Right kidney (tissue), 1 donor: ENCODE measurements around the gene CASQ1.

ENCODE experiments used
- DNase-seq: peaks from one replicate; pipeline ENCODE4 v3.0.0-alpha.2; 2016

Gene CASQ1

DNA sequence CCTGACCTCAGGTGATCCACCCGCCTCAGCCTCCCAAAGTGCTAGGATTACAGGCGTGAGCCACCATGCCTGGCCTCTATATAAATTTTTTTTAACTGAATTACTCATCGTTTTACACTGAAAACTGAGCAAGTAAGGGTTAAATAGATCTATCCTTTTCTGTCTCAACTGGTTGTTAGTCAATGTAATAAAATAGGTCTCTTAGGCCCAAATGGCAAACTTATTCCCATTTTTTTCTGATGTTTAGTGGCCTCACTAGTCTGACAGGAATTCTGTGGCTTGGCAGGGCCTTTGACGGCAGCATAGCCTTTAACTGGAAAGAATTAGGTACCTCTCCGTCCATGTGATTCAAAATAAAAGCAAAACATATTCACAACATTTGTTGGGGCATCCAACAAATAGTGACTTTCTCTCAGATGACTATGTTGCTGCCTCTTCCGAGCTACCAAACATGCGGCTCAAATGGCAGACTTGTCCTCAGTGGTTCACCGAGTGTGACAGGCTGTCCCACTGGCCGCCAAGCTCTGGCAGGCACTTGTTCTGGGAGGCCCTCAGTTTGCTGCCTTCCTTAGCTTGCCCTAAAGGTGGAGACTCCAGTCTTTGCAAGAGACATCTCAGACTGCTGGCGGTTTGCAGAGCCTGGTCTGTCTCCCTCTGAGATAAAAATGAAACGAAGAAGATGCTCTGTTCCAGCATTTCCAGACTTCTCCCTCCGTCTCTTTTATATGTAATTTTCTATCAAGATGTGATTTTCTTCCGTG, 21.6 kb upstream of the CASQ1 start:
- no peak for DNase-seq

DNA sequence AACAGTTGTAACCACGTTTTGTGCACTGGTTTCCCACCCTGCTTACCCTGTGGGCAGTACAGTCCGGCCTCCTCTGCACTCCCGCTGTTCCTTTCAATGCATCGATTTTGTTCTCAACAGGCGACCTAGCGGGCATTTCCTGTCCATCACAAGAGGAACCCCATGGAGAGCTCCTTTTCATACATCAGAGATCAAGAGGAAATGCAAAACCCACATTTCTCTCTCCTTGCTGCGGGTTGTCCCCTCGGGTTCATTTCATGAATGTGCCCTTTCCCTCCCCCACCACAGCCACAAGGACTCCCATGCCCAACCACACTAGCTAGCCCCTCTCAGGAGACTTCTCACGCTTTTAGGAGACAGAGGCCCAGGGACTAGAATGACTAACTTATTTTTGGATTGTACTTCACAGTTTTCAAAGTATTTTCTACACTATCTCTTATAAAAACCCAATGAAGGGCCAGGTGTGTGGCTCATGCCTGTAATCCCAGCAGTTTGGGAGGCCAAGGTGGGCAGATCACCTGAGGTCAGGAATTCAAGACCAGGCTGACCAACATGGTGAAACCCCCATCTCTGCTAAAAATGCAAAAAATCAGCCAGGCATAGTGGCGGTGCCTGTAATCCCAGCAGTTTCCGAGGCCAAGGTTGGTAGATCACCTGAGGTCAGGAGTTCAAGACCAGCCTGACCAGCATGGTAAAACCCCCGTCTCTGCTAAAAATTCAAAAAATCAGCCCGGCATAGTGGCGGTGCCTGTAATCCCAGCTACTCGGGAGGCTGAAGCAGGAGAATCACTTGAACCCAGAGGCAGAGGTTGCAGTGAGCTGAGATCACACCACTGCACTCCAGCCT, 20.6 kb upstream of the CASQ1 start:
- DNase-seq, result no peak

DNA sequence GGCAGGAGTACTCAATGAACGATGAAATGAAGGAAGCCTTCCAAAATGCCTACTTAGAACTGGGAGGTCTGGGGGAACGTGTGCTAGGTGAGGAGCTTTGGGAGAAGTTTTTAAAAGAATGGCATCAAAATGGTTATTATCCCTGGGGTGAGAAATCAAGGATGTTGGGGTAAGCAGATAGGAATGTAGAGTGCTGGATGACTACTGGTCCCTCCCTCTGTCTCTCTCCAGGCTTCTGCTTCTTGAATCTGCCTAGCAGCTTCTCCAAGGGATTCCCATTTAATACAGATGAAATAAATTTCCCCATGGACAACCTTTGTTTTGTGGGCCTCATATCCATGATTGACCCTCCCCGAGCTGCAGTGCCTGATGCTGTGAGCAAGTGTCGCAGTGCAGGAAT, 19.0 kb upstream of the CASQ1 start:
- DNase-seq, result no peak

- no peak for DNase-seq
These were observed 18.4 kb upstream of the CASQ1 start for GRCh38 chr1:160171980-160172379.

GRCh38 chr1:160177231-160177630, 13.1 kb upstream of the CASQ1 start:
- DNase-seq, result no peak

DNA sequence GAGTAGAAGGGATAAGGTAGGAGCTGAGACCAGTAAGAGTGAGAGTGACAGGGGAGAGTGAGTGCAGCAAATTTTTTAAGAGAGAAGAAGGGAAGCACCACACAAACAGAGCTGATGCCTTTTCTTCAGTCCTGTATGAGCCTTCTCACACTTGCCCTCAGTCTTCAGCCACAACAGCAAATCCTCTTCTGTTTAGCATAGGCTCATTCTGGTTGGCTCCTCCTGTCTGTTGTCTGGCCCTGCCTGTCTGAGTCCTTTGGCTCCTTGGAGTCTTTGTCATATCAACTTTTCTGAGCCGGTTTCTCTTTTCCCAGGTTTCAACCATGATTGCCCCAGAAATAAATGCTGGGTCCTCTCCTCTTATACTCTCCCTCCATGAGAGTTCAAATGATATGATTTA, 12.7 kb upstream of the CASQ1 start:
- no peak for DNase-seq

GRCh38 chr1:160178731-160179130, 11.6 kb upstream of the CASQ1 start:
- no peak for DNase-seq

DNA sequence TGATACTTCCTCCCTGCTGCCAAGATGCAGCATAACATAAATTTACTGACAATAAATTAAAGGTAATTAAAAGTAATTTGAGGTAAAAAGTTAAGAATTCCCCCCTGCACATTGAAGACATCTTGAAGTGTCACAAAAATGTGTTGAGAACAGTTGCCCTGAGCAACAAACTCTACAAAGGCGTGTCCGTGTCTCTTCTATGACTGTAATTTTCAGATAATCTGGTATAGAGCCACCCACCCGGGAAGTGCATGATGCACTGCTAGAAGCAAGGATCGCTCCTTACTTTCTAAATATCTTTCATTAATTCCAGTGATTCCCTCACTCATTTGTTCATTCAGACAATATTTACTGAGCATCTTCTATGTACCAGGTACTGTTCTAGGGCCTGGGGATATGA, 11.0 kb upstream of the CASQ1 start:
- no peak for DNase-seq

- DNase-seq, result no peak
These were observed 4.1 kb upstream of the CASQ1 start for GRCh38 chr1:160186246-160186645.

GRCh38 chr1:160186729-160187128, 3.6 kb upstream of the CASQ1 start:
- DNase-seq, result no peak

DNA sequence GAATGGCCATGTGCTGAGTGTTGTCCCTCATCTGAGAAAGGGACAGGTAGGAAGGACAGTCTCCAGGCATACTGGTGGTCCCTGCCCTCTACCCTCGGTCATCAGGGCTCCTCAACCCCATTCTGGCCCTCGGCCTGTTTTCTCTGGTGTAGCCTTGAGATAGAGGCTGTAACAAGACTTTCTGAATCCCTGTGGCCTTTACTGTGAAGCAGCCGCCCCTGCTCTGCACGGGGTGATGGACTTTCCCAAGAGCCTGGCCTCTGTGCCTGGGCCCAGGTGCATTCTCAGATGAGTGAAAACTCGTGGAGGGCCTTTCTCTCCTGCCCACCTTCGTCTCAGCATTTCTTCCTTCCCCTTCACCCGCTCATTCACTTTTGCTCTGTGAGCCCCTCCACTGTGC, 3.0 kb upstream of the CASQ1 start:
- DNase-seq, result no peak

- DNase-seq, result no peak
These were observed 2.0 kb upstream of the CASQ1 start for GRCh38 chr1:160188341-160188740.

DNA sequence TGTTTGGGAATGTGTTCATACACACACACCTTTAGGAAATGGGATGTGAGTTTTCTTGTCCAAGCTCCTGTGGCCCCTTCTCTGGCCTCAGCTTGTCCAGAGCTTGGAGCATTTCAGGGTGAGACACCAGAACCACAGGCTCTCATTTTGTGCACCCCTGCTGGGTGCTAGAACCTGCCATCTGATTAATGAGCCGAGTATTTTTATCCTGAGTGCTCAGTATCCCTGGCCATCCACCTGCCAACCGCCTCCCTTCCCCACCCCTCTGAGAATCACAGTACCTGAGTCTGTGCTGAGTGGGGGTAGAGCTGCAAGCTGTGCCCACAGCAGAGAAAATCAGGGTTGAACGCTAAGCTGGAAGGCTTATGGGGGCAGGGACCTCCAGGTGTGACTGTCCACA, 1.4 kb downstream of the CASQ1 start:
- no peak for DNase-seq

DNA sequence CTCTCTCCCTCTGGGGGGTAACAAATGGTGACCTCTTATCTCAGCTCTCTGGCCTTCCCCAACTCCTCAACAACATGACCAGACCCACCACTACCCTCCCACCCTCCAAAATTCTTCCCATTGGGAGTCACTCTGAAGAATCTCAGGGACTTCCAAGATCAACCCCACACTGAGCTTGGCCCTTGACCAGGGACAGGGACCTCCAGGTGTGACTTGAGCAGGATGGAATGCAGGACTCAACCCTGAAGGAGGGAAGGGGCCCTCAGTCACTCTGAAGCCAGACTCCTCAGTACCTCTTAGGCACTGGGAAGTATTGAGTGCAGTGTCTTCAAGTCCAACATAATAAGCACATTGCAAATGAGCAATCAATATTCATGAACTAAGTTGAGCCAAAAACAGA, 1.9 kb downstream of the CASQ1 start:
- DNase-seq, result no peak

GRCh38 chr1:160193091-160193819, 2.9 kb downstream of the CASQ1 start:
- peak; percentile 67 for DNase-seq

GRCh38 chr1:160193832-160194736, 3.7 kb downstream of the CASQ1 start:
- DNase-seq, result no peak

DNA sequence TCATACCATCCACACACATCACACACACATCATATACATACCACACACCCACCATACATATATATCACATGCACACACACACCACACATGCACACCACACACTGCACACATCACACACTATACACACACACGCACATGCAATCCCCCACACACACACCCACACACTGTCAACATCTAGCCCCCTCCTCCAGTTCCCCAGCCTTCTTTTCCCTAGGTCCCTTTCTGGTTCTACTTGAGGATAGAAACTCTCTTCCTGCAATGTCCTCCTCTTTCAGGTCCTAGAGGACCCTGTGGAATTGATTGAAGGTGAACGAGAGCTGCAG, 4.3 kb downstream of the CASQ1 start:
- DNase-seq, result no peak

GRCh38 chr1:160196143-160196542, 5.8 kb downstream of the CASQ1 start:
- no peak for DNase-seq

GRCh38 chr1:160197231-160197630, 6.9 kb downstream of the CASQ1 start:
- no peak for DNase-seq

GRCh38 chr1:160200786-160201185, 10.4 kb downstream of the CASQ1 start:
- DNase-seq, result no peak

- peak; percentile 28 for DNase-seq
These were observed 14.3 kb downstream of the CASQ1 start for GRCh38 chr1:160204526-160205241.
